ENCODE data around the gene CCR7. TPM values are rescaled to one million over a fixed set of nuclear protein-coding genes. Genes with fewer than 3 reads are reported as not detected.
A peak's percentile ranks its signal among the peaks of the same experiment; 100 is the strongest.

CCR7 gene
- total and polyA plus RNA-seq, 9 donors: 0.18 to 2.5 (median 0.37) TPM; not detected in 2

GRCh38 chr17:40529991-40530390, 35.3 kb downstream of the CCR7 start:
- intact Hi-C loops (cut with DNase I): loop anchor here (5.0 to 10.0 kb wide), 6 partner anchors 45 to 173 kb away; partner anchors contain the start of genes IGFBP4 (in 2 of the 4) and GJD3 (in 1 of the 4)
- peaks cover 8% of the 10 kb centered on the region for H3K4me1 ChIP-seq (ENCODE audit: insufficient read depth)
- H3K36me3 ChIP-seq: no peaks in the 10 kb centered on the region

GRCh38 chr17:40528692-40529417, 36.4 kb downstream of the CCR7 start:
- TF ChIP-seq POLR2A (IDR thresholded peaks at IDR 0.05) (no peak), EP300 (IDR thresholded peaks at IDR 0.05) (no peak), CTCF (IDR thresholded peaks at IDR 0.05) (no peak)
- H3K27ac ChIP-seq: no peak overlapping the region

More at GRCh38 chr17:40529991-40530390, 35.3 kb downstream of the CCR7 start:
- WGBS, 3 donors: 90 to 98% (median 95%) methylated on average over 2 of the region's 2 CpGs
- Histone ChIP-seq H3K27ac (no peak overlapping the region), H3K9me3 (no peaks in the 10 kb centered on the region), H3K4me3 (no peak overlapping the region), H3K27me3 (no peaks in the 10 kb centered on the region)
- TF ChIP-seq EP300 (IDR thresholded peaks at IDR 0.05): no peak
- no peak for TF ChIP-seq CTCF (IDR thresholded peaks at IDR 0.05)
- no peak for TF ChIP-seq POLR2A (IDR thresholded peaks at IDR 0.05)
- DNase-seq: no peak

DNA sequence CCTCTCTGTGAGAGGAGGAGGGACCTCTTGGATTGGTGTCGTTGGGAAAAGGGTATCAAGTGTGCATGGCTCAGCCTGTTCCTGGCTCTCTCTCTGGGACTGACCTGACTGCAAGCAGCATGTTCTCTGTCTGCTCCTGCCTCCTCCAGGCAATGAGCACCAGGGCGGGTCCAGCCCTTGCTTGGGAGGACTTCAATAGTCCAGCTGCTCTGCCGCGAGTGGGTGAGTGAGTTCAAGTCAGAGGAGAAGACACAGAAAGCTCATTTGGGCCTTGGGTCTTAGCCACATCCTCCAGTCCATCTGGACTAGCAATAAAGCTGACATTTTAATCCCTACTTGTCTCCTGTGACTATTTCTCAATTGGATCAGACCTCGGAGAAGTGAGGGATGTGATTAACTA, 38.6 kb downstream of the CCR7 start:
- intact Hi-C loops (cut with DNase I): loop anchor here in 1 of 4 donors (10.0 kb wide), 1 partner anchor 162 kb away; the partner anchor contains the start of gene GJD3
- TF ChIP-seq POLR2A (IDR thresholded peaks at IDR 0.05) (no peak), EP300 (IDR thresholded peaks at IDR 0.05) (no peak), CTCF (IDR thresholded peaks at IDR 0.05) (no peak)
- no peak overlapping the region for H3K4me3 ChIP-seq
- H3K27me3 ChIP-seq: no peaks in the 10 kb centered on the region
- 32 to 34% (median 32%) methylated on average over 5 of the region's 5 CpGs for WGBS, 3 donors
- H3K36me3 ChIP-seq: no peaks in the 10 kb centered on the region
- no peak overlapping the region for H3K27ac ChIP-seq
- H3K9me3 ChIP-seq: no peaks in the 10 kb centered on the region
- no peaks in the 10 kb centered on the region for H3K4me1 ChIP-seq (ENCODE audit: insufficient read depth)
- peak in 1 of 5 donors; percentile 29 for DNase-seq

More at GRCh38 chr17:40528692-40529417, 36.4 kb downstream of the CCR7 start:
- WGBS, 3 donors: 84 to 87% (median 86%) methylated on average over 10 of the region's 10 CpGs
- peaks cover 3% of the 10 kb centered on the region for H3K4me1 ChIP-seq (ENCODE audit: insufficient read depth)
- intact Hi-C loops (cut with DNase I): loop anchor here in 1 of 4 donors (10.0 kb wide), 1 partner anchor 164 kb away; the partner anchor contains the start of gene GJD3
- H3K9me3 ChIP-seq: no peaks in the 10 kb centered on the region
- H3K36me3 ChIP-seq: no peaks in the 10 kb centered on the region
- DNase-seq: peak in 1 of 5 donors; percentile 17
- H3K4me3 ChIP-seq: no peak overlapping the region
- H3K27me3 ChIP-seq: no peaks in the 10 kb centered on the region

- Histone ChIP-seq H3K27ac (no peak overlapping the region), H3K4me3 (no peak overlapping the region), H3K36me3 (no peaks in the 10 kb centered on the region), H3K4me1 (ENCODE audit: insufficient read depth) (no peaks in the 10 kb centered on the region), H3K9me3 (no peaks in the 10 kb centered on the region), H3K27me3 (no peaks in the 10 kb centered on the region)
- TF ChIP-seq POLR2A (IDR thresholded peaks at IDR 0.05) (no peak), CTCF (IDR thresholded peaks at IDR 0.05) (no peak), EP300 (IDR thresholded peaks at IDR 0.05) (no peak)
- no peak for DNase-seq
- intact Hi-C loops (cut with DNase I): loop anchor here in 1 of 4 donors (10.0 kb wide), 1 partner anchor 160 kb away; the partner anchor contains the start of gene GJD3
- WGBS, 3 donors: 79 to 97% (median 81%) methylated on average over 1 of the region's 1 CpG
Observed at GRCh38 chr17:40525294-40525693, 40.0 kb downstream of the CCR7 start.

All from ovary (tissue), 9 donors.